IgD-negative memory B cell (primary cell): ENCODE results near the gene FAM124B. TPM values are rescaled to one million over a fixed set of nuclear protein-coding genes. Genes with fewer than 3 reads are reported as not detected.

Experiments
- H3K27ac Mint-ChIP-seq, 3 donors: one replicate each; pipeline ENCODE4 v1.8.0; 2020 to 2022; ENCODE audit warnings: mild to moderate bottlenecking in 3 of 3, mixed read lengths in 3 of 3, moderate library complexity in 1 of 3
- H3K27me3 Mint-ChIP-seq: one replicate; pipeline ENCODE4 v1.8.0; 2021; ENCODE audit warnings: mixed read lengths
- H3K36me3 Mint-ChIP-seq: one replicate; pipeline ENCODE4 v1.8.0; 2020; ENCODE audit warnings: mild to moderate bottlenecking, mixed read lengths
- H3K4me1 Mint-ChIP-seq, 3 donors: one replicate each; pipeline ENCODE4 v1.8.0; 2020 to 2022; ENCODE audit warnings: mixed read lengths in 3 of 3, mild to moderate bottlenecking in 1 of 3
- H3K4me3 Mint-ChIP-seq, 4 donors: one replicate each; pipeline ENCODE4 v1.8.0; 2020 to 2022; ENCODE audit warnings: mild to moderate bottlenecking in 4 of 4, mixed read lengths in 4 of 4, moderate library complexity in 3 of 4
- H3K9me3 Mint-ChIP-seq, 3 donors: one replicate each; pipeline ENCODE4 v1.8.0; 2020 to 2021; ENCODE audit warnings: mixed read lengths in 3 of 3, mild to moderate bottlenecking in 1 of 3
- polyA plus RNA-seq: library from polyadenylated mRNA; unstranded; fragments of 300-500 nt; fragmentation: Illumina TruSeq; gene quantifications from one replicate; pipeline ENCODE4 v1.2.3, GENCODE V29; 2021

Gene FAM124B
- polyA plus RNA-seq, 1 donor from 2014 or later: not detected

DNA sequence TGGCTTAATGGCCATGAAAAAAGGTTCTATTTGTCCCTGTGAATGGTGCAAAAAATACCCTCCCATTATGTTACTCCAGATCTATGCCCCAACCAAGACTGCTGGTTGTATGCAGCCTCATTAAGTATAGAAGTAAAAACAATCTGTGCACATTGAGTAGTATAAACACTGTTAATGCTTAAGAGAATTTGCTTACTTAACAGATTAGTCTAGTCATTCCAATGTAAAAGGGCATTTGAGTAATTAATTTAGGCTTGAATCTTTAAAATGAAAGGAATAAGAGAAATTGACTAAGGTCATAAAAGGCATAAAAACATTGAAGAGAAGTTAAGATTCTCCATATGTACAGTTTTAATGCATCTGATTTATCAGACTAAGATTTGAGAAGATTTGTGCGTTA lies 51.2 kb downstream of the FAM124B start:
- no peaks in the 10 kb centered on the region for H3K4me1 Mint-ChIP-seq
- peaks cover 10% of the 10 kb centered on the region for H3K27me3 Mint-ChIP-seq
- H3K36me3 Mint-ChIP-seq: peaks cover 6% of the 10 kb centered on the region
- H3K27ac Mint-ChIP-seq: no peak overlapping the region
- no peak overlapping the region for H3K4me3 Mint-ChIP-seq
- H3K9me3 Mint-ChIP-seq: peaks cover 0 to 6% (median 2%) of the 10 kb centered on the region in 3 donors

- no peaks in the 10 kb centered on the region for H3K4me1 Mint-ChIP-seq
- H3K36me3 Mint-ChIP-seq: peaks cover 6% of the 10 kb centered on the region
- no peak overlapping the region for H3K4me3 Mint-ChIP-seq
- H3K9me3 Mint-ChIP-seq: peaks cover 0 to 7% (median 2%) of the 10 kb centered on the region in 3 donors
- no peak overlapping the region for H3K27ac Mint-ChIP-seq
- H3K27me3 Mint-ChIP-seq: peaks cover 8% of the 10 kb centered on the region
Observed at GRCh38 chr2:224349396-224349795, 52.5 kb downstream of the FAM124B start.

DNA sequence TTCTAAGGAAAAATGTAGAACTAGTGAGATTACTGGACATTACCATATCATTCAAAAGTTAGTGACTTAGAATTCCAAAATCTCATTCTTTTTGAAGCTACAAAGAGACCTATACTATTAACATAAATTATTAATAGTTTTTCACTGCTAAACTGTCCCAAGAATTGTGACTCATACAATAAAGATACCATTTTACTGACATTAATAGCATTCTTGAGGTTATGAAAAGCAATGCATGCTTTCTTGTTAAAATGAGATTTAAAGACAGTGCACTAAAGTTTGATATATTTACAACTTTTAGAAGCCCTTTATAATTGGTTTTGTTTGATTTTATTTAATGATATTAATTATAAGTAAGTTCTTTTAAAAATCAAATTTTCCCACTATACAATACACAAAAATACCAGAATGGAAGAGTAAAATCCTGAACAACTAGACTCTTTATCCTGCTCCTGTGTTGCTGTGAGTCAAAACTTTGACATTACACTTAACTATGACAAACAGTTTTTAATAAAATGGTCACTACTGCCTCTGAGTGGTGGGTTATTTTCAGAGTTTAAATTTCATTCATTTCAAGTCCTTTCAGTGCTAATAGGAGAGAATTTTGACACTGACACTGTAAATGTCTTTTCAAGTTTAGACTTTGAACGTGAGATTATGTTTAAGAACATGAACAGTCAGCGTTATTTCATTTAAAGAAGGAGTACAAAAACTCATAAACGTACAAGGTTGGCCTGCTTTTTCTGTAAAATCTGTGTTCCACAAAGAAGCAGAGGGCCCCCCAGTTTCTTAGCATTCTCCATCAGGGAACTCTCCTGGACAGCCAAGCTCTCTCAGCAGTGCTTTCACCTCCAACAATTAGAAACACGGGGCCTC lies 54.5 kb downstream of the FAM124B start:
- Mint-ChIP-seq H3K27me3 (peaks cover 8% of the 10 kb centered on the region), H3K4me1 (no peaks in the 10 kb centered on the region), H3K36me3 (peaks cover 6% of the 10 kb centered on the region), H3K9me3 (peaks cover 0 to 7% (median 2%) of the 10 kb centered on the region in 3 donors), H3K27ac (no peak overlapping the region), H3K4me3 (no peak overlapping the region)

DNA sequence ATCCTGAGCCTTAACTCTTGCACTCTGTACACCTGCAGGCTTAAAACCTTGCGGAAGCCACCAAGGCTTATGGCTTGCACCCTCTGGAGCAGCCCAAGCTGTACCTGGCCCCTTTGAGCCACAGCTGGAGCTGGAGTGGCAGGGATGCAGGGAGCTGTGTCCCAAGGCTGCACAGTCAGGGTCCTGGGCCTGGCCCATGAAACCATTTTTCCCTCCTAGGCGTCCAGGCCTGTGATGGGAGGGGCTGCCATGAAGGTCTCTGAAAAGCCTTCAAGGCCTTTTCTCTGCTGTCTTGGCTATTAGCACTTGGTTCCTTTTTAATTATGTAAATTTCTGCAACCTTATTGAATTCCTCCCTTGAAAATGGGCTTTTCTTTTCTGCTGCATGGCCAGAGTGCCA lies 56.4 kb downstream of the FAM124B start:
- Mint-ChIP-seq H3K27ac (no peak overlapping the region), H3K9me3 (peaks cover 0 to 7% (median 2%) of the 10 kb centered on the region in 3 donors), H3K4me3 (no peak overlapping the region), H3K27me3 (peaks cover 1% of the 10 kb centered on the region), H3K36me3 (peaks cover 6% of the 10 kb centered on the region), H3K4me1 (no peaks in the 10 kb centered on the region)

- H3K4me1 Mint-ChIP-seq: no peaks in the 10 kb centered on the region
- H3K4me3 Mint-ChIP-seq: no peak overlapping the region
- no peak overlapping the region for H3K27ac Mint-ChIP-seq
- H3K9me3 Mint-ChIP-seq: peaks cover 0 to 7% (median 2%) of the 10 kb centered on the region in 3 donors
- H3K27me3 Mint-ChIP-seq: peaks cover 2% of the 10 kb centered on the region
- H3K36me3 Mint-ChIP-seq: peaks cover 4% of the 10 kb centered on the region
Observed at GRCh38 chr2:224343226-224343625, 58.7 kb downstream of the FAM124B start.

DNA sequence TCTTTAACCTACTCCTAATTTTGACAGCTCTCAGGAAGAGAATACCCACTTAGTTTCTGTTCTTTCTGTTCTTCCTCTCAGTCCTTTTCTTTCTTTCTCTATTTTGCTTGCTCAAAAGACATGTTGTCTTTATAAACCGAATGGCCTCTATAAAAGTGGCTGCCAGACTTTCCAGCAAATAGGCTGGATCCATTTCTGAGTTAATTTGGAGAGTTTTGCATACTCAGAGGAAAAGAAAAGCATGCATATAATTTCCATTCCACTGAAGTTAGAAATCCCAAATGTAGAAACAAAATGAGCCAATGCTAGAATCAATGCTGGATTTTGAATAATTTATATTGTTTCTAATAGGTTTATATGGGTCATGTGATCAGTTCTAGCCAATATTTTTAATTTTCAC lies 65.9 kb downstream of the FAM124B start:
- no peak overlapping the region for H3K27ac Mint-ChIP-seq
- H3K9me3 Mint-ChIP-seq: peaks cover 0 to 3% (median 0%) of the 10 kb centered on the region in 3 donors

DNA sequence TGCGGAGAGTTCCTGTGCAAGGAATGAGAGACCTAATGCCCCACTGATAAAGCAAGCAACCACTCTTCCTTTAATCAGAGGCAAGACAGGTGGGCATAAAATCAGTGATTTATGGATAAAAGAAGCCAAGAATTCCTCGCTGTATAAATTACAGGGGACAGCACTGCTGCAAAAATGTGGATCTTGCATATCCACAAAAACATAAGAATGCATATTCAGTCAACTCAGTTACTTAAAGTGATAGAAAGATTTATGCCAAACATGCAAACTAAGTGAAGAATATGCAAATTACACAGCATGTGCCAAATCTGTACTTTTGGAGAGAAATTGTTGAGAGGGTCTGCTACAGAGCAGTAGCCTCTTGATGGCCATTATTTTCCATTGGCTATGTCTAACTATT lies 67.2 kb downstream of the FAM124B start:
- Mint-ChIP-seq H3K36me3 (peaks cover 2% of the 10 kb centered on the region), H3K4me3 (no peak overlapping the region)

More for the DNA sequence above, 65.9 kb downstream of the FAM124B start:
- Mint-ChIP-seq H3K4me3 (no peak overlapping the region), H3K36me3 (peaks cover 2% of the 10 kb centered on the region), H3K4me1 (peaks cover 0 to 2% (median 0%) of the 10 kb centered on the region in 3 donors), H3K27me3 (peaks cover 14% of the 10 kb centered on the region)

DNA sequence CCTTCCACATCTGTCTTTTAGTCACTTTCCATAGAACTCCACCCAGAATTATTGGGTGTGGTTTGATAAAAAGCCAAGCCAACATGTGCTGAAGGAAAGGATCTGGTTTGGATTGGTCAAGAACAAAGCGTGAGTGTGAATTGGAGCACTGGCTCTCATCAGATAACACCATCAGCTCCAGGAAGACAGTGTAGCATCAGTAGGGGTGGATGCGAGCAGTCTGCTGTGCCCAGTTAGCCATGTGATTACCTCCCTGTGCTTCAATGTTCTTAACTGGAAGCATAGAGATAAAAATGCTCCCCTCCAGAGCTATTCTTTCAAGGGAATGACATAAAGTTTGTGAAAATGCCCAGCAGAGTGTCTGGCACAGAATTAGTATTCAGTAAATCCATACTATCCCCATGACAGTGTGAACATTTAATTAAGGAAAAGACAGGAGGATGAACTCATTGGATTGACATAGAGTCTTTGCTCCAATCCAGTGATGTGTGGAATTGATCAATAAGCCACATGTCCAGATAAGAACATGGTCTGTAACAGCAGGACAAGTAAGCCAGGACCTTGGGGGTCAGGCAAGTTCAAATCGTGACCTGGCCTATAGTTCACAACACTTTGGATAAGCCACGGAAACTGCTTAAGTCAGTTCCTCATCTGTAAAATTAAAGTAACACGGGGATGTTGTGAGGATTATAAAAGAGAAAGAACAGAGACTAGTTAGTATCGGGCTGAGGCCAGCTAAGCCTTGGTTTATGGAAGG lies 68.0 kb downstream of the FAM124B start:
- Mint-ChIP-seq H3K9me3 (peaks cover 0 to 3% (median 0%) of the 10 kb centered on the region in 3 donors), H3K4me1 (peaks cover 0 to 2% (median 0%) of the 10 kb centered on the region in 3 donors), H3K4me3 (no peak overlapping the region), H3K27me3 (peaks cover 20% of the 10 kb centered on the region), H3K36me3 (peaks cover 2% of the 10 kb centered on the region), H3K27ac (no peak overlapping the region)

More for the DNA sequence above, 67.2 kb downstream of the FAM124B start:
- Mint-ChIP-seq H3K27me3 (peaks cover 17% of the 10 kb centered on the region), H3K4me1 (peaks cover 0 to 2% (median 0%) of the 10 kb centered on the region in 3 donors), H3K27ac (no peak overlapping the region), H3K9me3 (peaks cover 0 to 3% (median 0%) of the 10 kb centered on the region in 3 donors)

DNA sequence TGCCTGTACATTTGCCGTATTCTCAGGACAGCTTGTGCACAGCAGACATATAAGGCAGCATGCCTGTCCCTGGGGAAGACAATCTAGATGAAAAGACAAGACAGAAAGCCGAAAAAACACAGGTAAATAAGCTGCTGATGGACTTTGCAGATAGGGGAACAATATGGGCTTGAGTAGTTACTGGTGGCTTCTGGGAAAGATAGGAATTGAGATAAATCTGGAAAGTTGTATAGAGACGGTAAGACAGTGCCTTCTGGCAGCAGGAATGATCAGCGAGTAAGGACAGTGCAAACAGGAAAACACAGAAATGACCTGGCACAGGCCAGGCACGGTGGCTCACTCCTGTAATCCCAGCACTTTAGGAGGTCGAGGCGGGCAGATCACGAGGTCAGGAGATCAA lies 70.2 kb downstream of the FAM124B start:
- Mint-ChIP-seq H3K27me3 (peaks cover 23% of the 10 kb centered on the region), H3K4me3 (no peak overlapping the region), H3K27ac (no peak overlapping the region), H3K36me3 (peaks cover 2% of the 10 kb centered on the region), H3K4me1 (peaks cover 0 to 2% (median 0%) of the 10 kb centered on the region in 3 donors), H3K9me3 (peaks cover 0 to 2% (median 0%) of the 10 kb centered on the region in 3 donors)

DNA sequence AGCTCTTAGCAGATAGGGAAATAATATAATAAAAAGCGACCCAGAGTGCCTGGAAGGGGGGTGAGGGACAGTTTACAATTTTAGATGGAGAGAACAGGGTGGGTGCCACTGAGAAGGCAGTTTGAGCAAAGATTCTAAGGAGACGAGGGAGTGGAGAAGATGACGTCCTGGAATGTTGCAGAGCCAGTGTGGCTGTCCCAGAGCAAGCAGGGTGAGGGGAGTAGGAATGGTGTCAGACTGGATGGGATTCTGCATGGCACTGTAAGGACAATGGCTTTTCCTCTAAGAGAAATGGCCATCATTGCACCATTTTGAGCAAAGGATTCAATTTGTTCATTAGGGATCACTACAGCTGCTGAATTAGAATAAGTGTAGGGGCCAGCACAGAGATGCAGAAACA lies 73.1 kb downstream of the FAM124B start:
- H3K27me3 Mint-ChIP-seq: peaks cover 19% of the 10 kb centered on the region
- H3K9me3 Mint-ChIP-seq: no peaks in the 10 kb centered on the region

More for the DNA sequence above, 73.1 kb downstream of the FAM124B start:
- Mint-ChIP-seq H3K4me1 (peaks cover 0 to 2% (median 0%) of the 10 kb centered on the region in 3 donors), H3K36me3 (peaks cover 2% of the 10 kb centered on the region), H3K27ac (no peak overlapping the region), H3K4me3 (no peak overlapping the region)

Other genes starting within 250 kb of the FAM124B start
- 31.8 TPM for gene CUL3, start 183.3 kb upstream of the FAM124B start, polyA plus RNA-seq